WTC11 (cell line): Measurements from ENCODE around the gene RPS21. TPM values are rescaled to one million over a fixed set of nuclear protein-coding genes. Genes with fewer than 3 reads are reported as not detected.

Experiments
- ATAC-seq: fragments of 200-7000 bp; cut with Tn5 transposase; 2 replicates; pipeline ENCODE4 v1.10.0; 2021; ENCODE audit warnings: mild to moderate bottlenecking, moderate library complexity
- CTCF ChIA-PET: fragments of 300-600 bp; sonication (Branson Sonifier 250); formaldehyde crosslinking; loops from one replicate; lab custom pipeline; 2021; ENCODE audit warnings: antibody characterized with exemption; lab: Charles Lee
- POLR2A ChIA-PET: fragments of 350-600 bp; sonication (Branson Sonifier 250); formaldehyde crosslinking; loops from one replicate; lab custom pipeline; 2021; ENCODE audit warnings: antibody characterized with exemption; lab: Charles Lee
- DNase-seq: peaks from one replicate; pipeline ENCODE4 v3.0.0; 2021; ENCODE audit warnings: low spot score
- H3K27ac Mint-ChIP-seq: 2 replicates; pipeline ENCODE4 v1.8.0; 2021; ENCODE audit warnings: mixed read lengths
- H3K27me3 Mint-ChIP-seq: 2 replicates; pipeline ENCODE4 v1.8.0; 2021; ENCODE audit warnings: low read depth, mild to moderate bottlenecking, moderate library complexity, mixed read lengths
- H3K36me3 Mint-ChIP-seq: 2 replicates; pipeline ENCODE4 v1.8.0; 2021; ENCODE audit warnings: mixed read lengths
- H3K4me1 Mint-ChIP-seq: 2 replicates; pipeline ENCODE4 v1.8.0; 2022; ENCODE audit warnings: mixed read lengths
- H3K4me3 Mint-ChIP-seq: 2 replicates; pipeline ENCODE4 v1.8.0; 2021; ENCODE audit warnings: mild to moderate bottlenecking, moderate library complexity, mixed read lengths
- H3K9me3 Mint-ChIP-seq: 2 replicates; pipeline ENCODE4 v1.8.0; 2021; ENCODE audit warnings: mixed read lengths
- ESRRA ChIP-seq: sonication (generic); formaldehyde crosslinking; IDR thresholded peaks from 2 replicates; pipeline ENCODE4 v1.8.1; 2022; ENCODE audit warnings: mild to moderate bottlenecking, missing genetic modification reagents, borderline replicate concordance
- GABPB1 ChIP-seq: sonication (generic); formaldehyde crosslinking; IDR thresholded peaks from 2 replicates; pipeline ENCODE4 v1.8.1; 2023; ENCODE audit warnings: mild to moderate bottlenecking, missing genetic modification reagents
- HMGXB4 ChIP-seq: sonication (generic); formaldehyde crosslinking; IDR thresholded peaks from 2 replicates; pipeline ENCODE4 v1.8.1; 2023; ENCODE audit warnings: mild to moderate bottlenecking, moderate library complexity, missing genetic modification reagents
- IRF2 ChIP-seq: sonication (generic); formaldehyde crosslinking; IDR thresholded peaks from 2 replicates; pipeline ENCODE4 v1.8.0; 2022; ENCODE audit warnings: low read depth, missing genetic modification reagents, borderline replicate concordance
- MLX ChIP-seq: sonication (generic); formaldehyde crosslinking; IDR thresholded peaks from 2 replicates; pipeline ENCODE4 v1.8.1; 2023; ENCODE audit warnings: mild to moderate bottlenecking, missing genetic modification reagents, moderate library complexity
- NFE2L1 ChIP-seq: sonication (generic); formaldehyde crosslinking; IDR thresholded peaks from 2 replicates; pipeline ENCODE4 v1.8.1; 2023; ENCODE audit warnings: missing genetic modification reagents
- NR3C1 ChIP-seq: sonication (generic); formaldehyde crosslinking; conservative IDR thresholded peaks from 2 replicates; pipeline ENCODE4 v1.8.1; 2023; ENCODE audit warnings: low read depth, mild to moderate bottlenecking, missing genetic modification reagents
- SP1 ChIP-seq: sonication (generic); formaldehyde crosslinking; conservative IDR thresholded peaks from 2 replicates; pipeline ENCODE4 v1.8.1; 2022; ENCODE audit warnings: missing genetic modification reagents
- ZNF121 ChIP-seq: sonication (generic); formaldehyde crosslinking; IDR thresholded peaks from 2 replicates; pipeline ENCODE4 v1.8.0; 2023; ENCODE audit warnings: missing genetic modification reagents
- ZSCAN18 ChIP-seq: fragments of 250-450 bp; sonication (Bioruptor Pico); IDR thresholded peaks from 2 replicates; pipeline ENCODE4 v2.1.2; 2022; ENCODE audit warnings: mild to moderate bottlenecking, moderate library complexity
- total RNA-seq: library from RNA; stranded (reverse); gene quantifications from 3 replicates; pipeline ENCODE4 v1.2.3, GENCODE V29; 2021
- TF ChIP-seq, protein P1 (sequence below): sonication (generic); formaldehyde crosslinking; IDR thresholded peaks from 2 replicates; pipeline ENCODE4 v1.8.0; 2022; ENCODE audit warnings: mild to moderate bottlenecking, missing genetic modification reagents
- TF ChIP-seq, protein P2 (sequence below): sonication (generic); formaldehyde crosslinking; IDR thresholded peaks from 2 replicates; pipeline ENCODE4 v1.8.1; 2022; ENCODE audit warnings: mild to moderate bottlenecking, moderate library complexity, missing genetic modification reagents
- TF ChIP-seq, protein P3 (sequence below): fragments of 250-450 bp; sonication (Bioruptor Pico); IDR thresholded peaks from 2 replicates; pipeline ENCODE4 v1.8.0; 2021; ENCODE audit warnings: mild to moderate bottlenecking
- TF ChIP-seq, protein P4 (sequence below): fragments of 250-450 bp; sonication (Bioruptor Pico); IDR thresholded peaks from 2 replicates; pipeline ENCODE4 v1.9.0; 2021; ENCODE audit warnings: mild to moderate bottlenecking, borderline replicate concordance
- TF ChIP-seq, protein P5 (sequence below): sonication (generic); formaldehyde crosslinking; IDR thresholded peaks from 2 replicates; pipeline ENCODE4 v1.8.1; 2022; ENCODE audit warnings: missing genetic modification reagents, borderline replicate concordance

RPS21 gene
- total RNA-seq, 1 experiment from 2014 or later: 2,016 TPM

DNA sequence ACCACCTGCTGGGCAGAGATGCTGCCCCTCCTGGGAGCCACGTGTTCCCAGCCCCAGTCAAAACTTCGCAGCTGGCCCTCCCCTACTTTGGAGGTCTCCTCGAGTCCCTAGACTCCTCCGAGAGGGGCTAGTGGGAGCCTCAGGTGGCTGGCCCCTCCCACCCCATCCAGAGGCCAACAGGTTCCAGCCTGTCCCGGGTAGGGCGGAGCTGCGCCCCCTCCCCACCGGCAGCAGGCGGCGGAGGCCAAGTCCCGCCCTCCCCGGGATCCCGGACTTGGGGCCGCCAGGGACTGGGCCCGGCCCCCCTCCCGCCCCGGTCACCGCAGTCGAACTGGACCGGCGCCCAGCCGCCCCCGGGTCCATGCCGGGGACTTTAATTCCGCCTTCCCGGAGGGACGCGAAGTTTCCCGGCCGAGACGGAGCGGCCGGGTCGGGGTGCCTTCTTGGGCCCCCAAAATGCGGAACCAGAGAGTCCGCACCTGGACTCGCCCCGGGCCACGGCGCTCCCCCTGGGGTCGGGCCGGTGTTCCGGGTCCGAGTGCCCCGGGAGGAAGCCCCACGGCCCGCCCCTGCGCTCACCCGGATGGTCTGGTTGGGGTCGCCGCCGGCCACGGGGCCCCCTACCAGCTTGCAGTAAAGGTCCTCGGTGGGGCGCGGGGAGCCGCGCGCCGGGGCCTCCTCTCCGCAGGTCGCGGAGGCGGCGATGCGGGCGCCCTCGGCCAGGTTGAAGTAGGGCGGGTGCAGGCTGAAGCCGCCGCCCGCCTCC lies 20.4 kb upstream of the RPS21 start (continued):
- TF ChIP-seq, protein P1, sequence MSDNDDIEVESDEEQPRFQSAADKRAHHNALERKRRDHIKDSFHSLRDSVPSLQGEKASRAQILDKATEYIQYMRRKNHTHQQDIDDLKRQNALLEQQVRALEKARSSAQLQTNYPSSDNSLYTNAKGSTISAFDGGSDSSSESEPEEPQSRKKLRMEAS (CRISPR knock-in tag): 0 out of 2 replicates have a peak, but pooled peaks have one; percentile 18
- TF ChIP-seq ZSCAN18 (CRISPR knock-in tag): no peak
- TF ChIP-seq, protein P2, sequence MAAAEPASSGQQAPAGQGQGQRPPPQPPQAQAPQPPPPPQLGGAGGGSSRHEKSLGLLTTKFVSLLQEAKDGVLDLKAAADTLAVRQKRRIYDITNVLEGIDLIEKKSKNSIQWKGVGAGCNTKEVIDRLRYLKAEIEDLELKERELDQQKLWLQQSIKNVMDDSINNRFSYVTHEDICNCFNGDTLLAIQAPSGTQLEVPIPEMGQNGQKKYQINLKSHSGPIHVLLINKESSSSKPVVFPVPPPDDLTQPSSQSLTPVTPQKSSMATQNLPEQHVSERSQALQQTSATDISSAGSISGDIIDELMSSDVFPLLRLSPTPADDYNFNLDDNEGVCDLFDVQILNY (CRISPR knock-in tag): peak; percentile 16; the same call in 1 of the 2 replicates
- TF ChIP-seq, protein P3, sequence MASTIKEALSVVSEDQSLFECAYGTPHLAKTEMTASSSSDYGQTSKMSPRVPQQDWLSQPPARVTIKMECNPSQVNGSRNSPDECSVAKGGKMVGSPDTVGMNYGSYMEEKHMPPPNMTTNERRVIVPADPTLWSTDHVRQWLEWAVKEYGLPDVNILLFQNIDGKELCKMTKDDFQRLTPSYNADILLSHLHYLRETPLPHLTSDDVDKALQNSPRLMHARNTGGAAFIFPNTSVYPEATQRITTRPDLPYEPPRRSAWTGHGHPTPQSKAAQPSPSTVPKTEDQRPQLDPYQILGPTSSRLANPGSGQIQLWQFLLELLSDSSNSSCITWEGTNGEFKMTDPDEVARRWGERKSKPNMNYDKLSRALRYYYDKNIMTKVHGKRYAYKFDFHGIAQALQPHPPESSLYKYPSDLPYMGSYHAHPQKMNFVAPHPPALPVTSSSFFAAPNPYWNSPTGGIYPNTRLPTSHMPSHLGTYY (CRISPR knock-in tag): no peak
- peak; percentile 98 for TF ChIP-seq ZNF121 (CRISPR knock-in tag)
- TF ChIP-seq, protein P4, sequence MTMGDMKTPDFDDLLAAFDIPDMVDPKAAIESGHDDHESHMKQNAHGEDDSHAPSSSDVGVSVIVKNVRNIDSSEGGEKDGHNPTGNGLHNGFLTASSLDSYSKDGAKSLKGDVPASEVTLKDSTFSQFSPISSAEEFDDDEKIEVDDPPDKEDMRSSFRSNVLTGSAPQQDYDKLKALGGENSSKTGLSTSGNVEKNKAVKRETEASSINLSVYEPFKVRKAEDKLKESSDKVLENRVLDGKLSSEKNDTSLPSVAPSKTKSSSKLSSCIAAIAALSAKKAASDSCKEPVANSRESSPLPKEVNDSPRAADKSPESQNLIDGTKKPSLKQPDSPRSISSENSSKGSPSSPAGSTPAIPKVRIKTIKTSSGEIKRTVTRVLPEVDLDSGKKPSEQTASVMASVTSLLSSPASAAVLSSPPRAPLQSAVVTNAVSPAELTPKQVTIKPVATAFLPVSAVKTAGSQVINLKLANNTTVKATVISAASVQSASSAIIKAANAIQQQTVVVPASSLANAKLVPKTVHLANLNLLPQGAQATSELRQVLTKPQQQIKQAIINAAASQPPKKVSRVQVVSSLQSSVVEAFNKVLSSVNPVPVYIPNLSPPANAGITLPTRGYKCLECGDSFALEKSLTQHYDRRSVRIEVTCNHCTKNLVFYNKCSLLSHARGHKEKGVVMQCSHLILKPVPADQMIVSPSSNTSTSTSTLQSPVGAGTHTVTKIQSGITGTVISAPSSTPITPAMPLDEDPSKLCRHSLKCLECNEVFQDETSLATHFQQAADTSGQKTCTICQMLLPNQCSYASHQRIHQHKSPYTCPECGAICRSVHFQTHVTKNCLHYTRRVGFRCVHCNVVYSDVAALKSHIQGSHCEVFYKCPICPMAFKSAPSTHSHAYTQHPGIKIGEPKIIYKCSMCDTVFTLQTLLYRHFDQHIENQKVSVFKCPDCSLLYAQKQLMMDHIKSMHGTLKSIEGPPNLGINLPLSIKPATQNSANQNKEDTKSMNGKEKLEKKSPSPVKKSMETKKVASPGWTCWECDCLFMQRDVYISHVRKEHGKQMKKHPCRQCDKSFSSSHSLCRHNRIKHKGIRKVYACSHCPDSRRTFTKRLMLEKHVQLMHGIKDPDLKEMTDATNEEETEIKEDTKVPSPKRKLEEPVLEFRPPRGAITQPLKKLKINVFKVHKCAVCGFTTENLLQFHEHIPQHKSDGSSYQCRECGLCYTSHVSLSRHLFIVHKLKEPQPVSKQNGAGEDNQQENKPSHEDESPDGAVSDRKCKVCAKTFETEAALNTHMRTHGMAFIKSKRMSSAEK: no peak

DNA sequence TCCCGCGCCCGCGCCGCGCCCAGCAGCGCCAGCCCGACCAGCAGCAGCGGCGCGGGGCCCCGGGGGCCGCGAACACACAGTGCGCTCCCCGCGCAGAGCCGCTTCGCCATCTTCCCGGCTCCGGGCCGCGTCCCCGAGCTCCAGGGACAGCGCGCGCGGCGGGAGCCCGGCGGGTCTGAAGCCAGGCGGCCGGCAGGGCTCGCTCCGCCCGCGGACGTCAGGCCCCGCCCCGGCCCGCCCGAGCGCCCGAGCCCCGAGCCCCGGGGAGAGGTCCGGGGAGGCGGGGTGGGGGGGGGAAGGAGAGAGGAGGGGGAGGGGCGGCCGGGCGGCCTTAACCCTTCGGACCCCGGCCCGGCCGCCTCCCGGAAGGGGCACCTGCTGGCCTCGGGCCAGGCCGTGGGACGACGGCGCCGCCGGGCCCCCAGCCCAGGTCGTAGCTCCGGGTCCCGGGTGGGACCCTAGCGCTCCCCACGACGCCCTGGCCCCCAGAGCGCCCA lies 19.7 kb upstream of the RPS21 start, which contains the start of gene LAMA5:
Gene LAMA5, minus strand, starts transcription at position 177 of the 497 bp plus-strand sequence. Its CDS starts 67 bp downstream, at position 110.
- DNase-seq: peak; percentile 74
- H3K9me3 Mint-ChIP-seq: no peaks in the 10 kb centered on the region

DNA sequence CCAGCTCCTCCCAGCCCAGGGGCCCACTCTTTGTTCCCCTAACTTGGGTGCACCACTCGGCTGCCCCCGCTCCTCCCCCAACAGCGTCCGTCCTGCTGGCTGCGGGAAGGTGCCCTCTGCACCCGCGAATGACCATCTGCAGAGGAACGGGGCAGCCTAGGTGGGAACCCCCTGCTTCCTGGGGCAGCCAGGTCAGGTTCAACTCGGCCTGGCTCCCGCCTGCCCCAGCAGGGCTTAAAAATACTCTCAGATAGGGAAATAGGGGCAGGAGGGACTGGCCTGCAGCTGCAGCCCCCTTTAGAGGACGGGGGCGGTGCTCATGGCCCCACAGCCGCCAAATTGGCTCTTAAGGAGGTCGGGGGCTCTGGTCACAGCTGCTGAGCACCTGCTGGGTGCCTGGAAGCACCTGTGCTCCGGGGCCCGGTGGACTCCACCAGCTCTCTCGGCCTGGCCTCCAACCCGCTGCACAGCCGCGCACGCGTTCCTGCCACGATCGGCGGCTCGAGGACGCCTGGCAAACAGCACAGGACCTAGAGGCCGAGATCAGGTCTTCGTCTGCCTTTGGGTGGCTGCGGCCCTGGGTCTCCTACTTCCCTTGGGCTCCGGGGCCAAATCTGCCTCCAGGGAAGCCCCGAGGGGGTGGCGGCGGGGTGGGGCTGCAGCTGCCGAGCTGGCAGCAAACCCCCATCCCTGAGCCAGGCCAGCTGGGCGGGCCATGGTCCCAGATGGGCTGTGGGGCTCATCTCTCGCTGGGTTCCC lies 19.1 kb upstream of the RPS21 start:
- Mint-ChIP-seq H3K36me3 (no peaks in the 10 kb centered on the region), H3K27ac (peak overlapping the region; percentile 60), H3K4me3 (peak overlapping the region; percentile 68), H3K9me3 (no peaks in the 10 kb centered on the region), H3K4me1 (peaks cover 37% of the 10 kb centered on the region), H3K27me3 (no peaks in the 10 kb centered on the region)
- ATAC-seq: no peak
- DNase-seq: peak; percentile 70
- ChIA-PET POLR2A (interaction anchor here (1.0 to 4.8 kb wide), 7 partner anchors 9 to 64 kb away, joined by 3 to 29 read pairs (median 3); partner anchors contain the start of gene RPS21), CTCF (interaction anchor here (0.8 to 9.1 kb wide), 22 partner anchors 9 to 357 kb away, joined by 3 to 137 read pairs (median 5); partner anchors contain the start of genes ADRM1 and RPS21)
- TF ChIP-seq, protein P5, sequence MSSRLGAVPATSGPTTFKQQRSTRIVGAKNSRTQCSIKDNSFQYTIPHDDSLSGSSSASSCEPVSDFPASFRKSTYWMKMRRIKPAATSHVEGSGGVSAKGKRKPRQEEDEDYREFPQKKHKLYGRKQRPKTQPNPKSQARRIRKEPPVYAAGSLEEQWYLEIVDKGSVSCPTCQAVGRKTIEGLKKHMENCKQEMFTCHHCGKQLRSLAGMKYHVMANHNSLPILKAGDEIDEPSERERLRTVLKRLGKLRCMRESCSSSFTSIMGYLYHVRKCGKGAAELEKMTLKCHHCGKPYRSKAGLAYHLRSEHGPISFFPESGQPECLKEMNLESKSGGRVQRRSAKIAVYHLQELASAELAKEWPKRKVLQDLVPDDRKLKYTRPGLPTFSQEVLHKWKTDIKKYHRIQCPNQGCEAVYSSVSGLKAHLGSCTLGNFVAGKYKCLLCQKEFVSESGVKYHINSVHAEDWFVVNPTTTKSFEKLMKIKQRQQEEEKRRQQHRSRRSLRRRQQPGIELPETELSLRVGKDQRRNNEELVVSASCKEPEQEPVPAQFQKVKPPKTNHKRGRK (CRISPR knock-in tag): no peak
- no peak for TF ChIP-seq NR3C1 (CRISPR knock-in tag)
- TF ChIP-seq GABPB1 (CRISPR knock-in tag): peak; percentile 68
- TF ChIP-seq IRF2 (CRISPR knock-in tag): no peak
- no peak for TF ChIP-seq MLX (CRISPR knock-in tag)
- no peak for TF ChIP-seq NFE2L1 (CRISPR knock-in tag)
- peak; percentile 68; the same call in 1 of the 2 replicates for TF ChIP-seq HMGXB4 (CRISPR knock-in tag)
- TF ChIP-seq ESRRA (CRISPR knock-in tag): 0 out of 2 replicates have a peak, but pooled peaks have one; percentile 24
- TF ChIP-seq, protein P1 (CRISPR knock-in tag): peak; percentile 73; the same call in 1 of the 2 replicates

More for the DNA sequence above, 19.7 kb upstream of the RPS21 start, which contains the start of gene LAMA5:
- no peak for TF ChIP-seq GABPB1 (CRISPR knock-in tag)
- peak; percentile 65; the same call in 1 of the 2 replicates for TF ChIP-seq SP1
- TF ChIP-seq, all 79 proteins: peak for 1
- Mint-ChIP-seq H3K27ac (peak within 1 kb of the TSS; percentile 60), H3K27me3 (no peaks in the 10 kb centered on the region), H3K4me1 (peaks cover 42% of the 10 kb centered on the region), H3K4me3 (peak within 1 kb of the TSS; percentile 68), H3K36me3 (no peaks in the 10 kb centered on the region)
- ChIA-PET POLR2A (interaction anchor here (1.7 to 4.8 kb wide), 4 partner anchors 10 to 65 kb away, joined by 4 to 29 read pairs (median 16); partner anchors contain the start of genes ADRM1 and RPS21), CTCF (interaction anchor here (1.2 to 9.1 kb wide), 6 partner anchors 11 to 65 kb away, joined by 4 to 137 read pairs (median 18); partner anchors contain the start of gene ADRM1)
- peak; percentile 12 for ATAC-seq
